ENCODE results near the gene MAP3K2. TPM values are rescaled to one million over a fixed set of nuclear protein-coding genes. Genes with fewer than 3 reads are reported as not detected.

Gene MAP3K2
- total and polyA plus RNA-seq, 2 of the 4 experiments (the other 2 are of a cell fraction), result 6.2 to 30.8 TPM

DNA sequence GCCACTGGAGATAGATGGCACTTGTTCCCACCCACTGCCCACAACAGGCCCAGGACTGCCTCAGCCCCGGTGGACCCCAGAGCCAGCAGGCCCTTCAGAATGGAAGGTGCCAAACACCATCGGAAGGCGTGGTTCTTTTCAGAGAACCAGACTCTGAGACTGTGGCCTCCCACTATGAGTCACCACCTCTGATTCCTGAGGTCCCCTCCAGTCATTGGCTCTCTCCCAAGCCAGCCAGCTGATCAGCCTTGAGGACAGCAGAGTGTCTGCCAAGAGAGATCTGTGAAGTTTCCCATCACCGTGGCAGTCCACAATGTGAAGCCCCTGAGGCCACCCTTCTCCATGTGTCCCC, 10.4 kb upstream of the MAP3K2 start:
- no peak overlapping the region for H3K56ac ChIP-seq (ENCODE audit: extremely low read depth, insufficient read depth, low read length)
- in situ Hi-C loops (cut with MboI; ENCODE audit: low sequenced_read_pairs) (no loop called here), dilution Hi-C loops (cut with HindIII; ENCODE audit: low sequenced_read_pairs, unreplicated experiment) (no loop called here), intact Hi-C loops (cut with micrococcal nuclease) (no loop called here)
- no peaks in the 10 kb centered on the region for H4K20me1 ChIP-seq (ENCODE audit: insufficient read depth, low read length)
- POLR2A ChIA-PET (ENCODE audit: unreplicated experiment), result interaction anchor here (0.6 kb wide), 1 partner anchor 9 kb away, joined by 4 read pairs; no protein-coding TSS in a partner anchor
- no peak overlapping the region for H3K4me3 ChIP-seq (ENCODE audit: insufficient read depth, low read depth, low read length)
- no peaks in the 10 kb centered on the region for H3K79me1 ChIP-seq (ENCODE audit: low read depth in 1 of 2, low read length in 2 of 2)
- H3K23ac ChIP-seq (ENCODE audit: low read depth, low read length), result no peak overlapping the region
- peak overlapping the region; percentile 73; the same call in 1 of the 3 replicates for H2BK15ac ChIP-seq (ENCODE audit: low read depth, low read length)
- no peak overlapping the region for H3K14ac ChIP-seq (replicated peaks; ENCODE audit: low read depth, low read length)
- H3K27me3 ChIP-seq (ENCODE audit: control insufficient read depth, insufficient read depth, low read length), result no peaks in the 10 kb centered on the region
- H3K4me1 ChIP-seq (ENCODE audit: control insufficient read depth, insufficient read depth, low read length), result peaks cover 17% of the 10 kb centered on the region
- peak overlapping the region; percentile 87 for H2AFZ ChIP-seq (replicated peaks; ENCODE audit: low read length, poor library complexity)
- peak; percentile 91 for TF ChIP-seq FOS (IDR thresholded peaks at IDR 0.05; ENCODE audit: low read depth, low read length)
- 0 out of 2 replicates have a peak, but pooled peaks have one; percentile 51 for TF ChIP-seq CHD1 (IDR thresholded peaks at IDR 0.05; ENCODE audit: low read depth, low read length)
- TF ChIP-seq CTCF (conservative IDR thresholded peaks at IDR 0.05; ENCODE audit: low read depth, low read length), result no peak
- no peak for TF ChIP-seq NFE2L2 (IDR thresholded peaks at IDR 0.05; ENCODE audit: low read depth, low read length)
- no peak for TF ChIP-seq RCOR1 (IDR thresholded peaks at IDR 0.05; ENCODE audit: insufficient replicate concordance, low read length)
- TF ChIP-seq MXI1 (IDR thresholded peaks at IDR 0.05; ENCODE audit: borderline replicate concordance, low read depth, low read length), result 0 out of 2 replicates have a peak, but pooled peaks have one; percentile 23
- TF ChIP-seq, protein P1, sequence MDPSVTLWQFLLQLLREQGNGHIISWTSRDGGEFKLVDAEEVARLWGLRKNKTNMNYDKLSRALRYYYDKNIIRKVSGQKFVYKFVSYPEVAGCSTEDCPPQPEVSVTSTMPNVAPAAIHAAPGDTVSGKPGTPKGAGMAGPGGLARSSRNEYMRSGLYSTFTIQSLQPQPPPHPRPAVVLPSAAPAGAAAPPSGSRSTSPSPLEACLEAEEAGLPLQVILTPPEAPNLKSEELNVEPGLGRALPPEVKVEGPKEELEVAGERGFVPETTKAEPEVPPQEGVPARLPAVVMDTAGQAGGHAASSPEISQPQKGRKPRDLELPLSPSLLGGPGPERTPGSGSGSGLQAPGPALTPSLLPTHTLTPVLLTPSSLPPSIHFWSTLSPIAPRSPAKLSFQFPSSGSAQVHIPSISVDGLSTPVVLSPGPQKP (IDR thresholded peaks at IDR 0.05; ENCODE audit: borderline replicate concordance, low read depth, low read length), result no peak
- peak; percentile 53 for TF ChIP-seq USF2 (IDR thresholded peaks at IDR 0.05; ENCODE audit: low read depth, low read length)
- no peak; the same call in 1 of the 2 replicates for TF ChIP-seq RAD21 (IDR thresholded peaks at IDR 0.05; ENCODE audit: low read length)
- no peak for TF ChIP-seq SMC3 (IDR thresholded peaks at IDR 0.05; ENCODE audit: low read depth, low read length)
- TF ChIP-seq CEBPB (IDR thresholded peaks at IDR 0.05; ENCODE audit: low read depth, low read length), result no peak
- TF ChIP-seq POLR2A (IDR thresholded peaks at IDR 0.05; ENCODE audit: low read depth, low read length), result no peak
- TF ChIP-seq MAZ (IDR thresholded peaks at IDR 0.05; ENCODE audit: borderline replicate concordance, low read depth, low read length), result peak; percentile 30; the same call in 1 of the 2 replicates
- TF ChIP-seq MAFK (IDR thresholded peaks at IDR 0.05; ENCODE audit: low read depth, low read length), result no peak
- peak; percentile 23; the same call in 1 of the 2 replicates for TF ChIP-seq BHLHE40 (IDR thresholded peaks at IDR 0.05; ENCODE audit: low read depth, low read length)
- no peak for TF ChIP-seq RFX5 (IDR thresholded peaks at IDR 0.05; ENCODE audit: low read depth, low read length)
- no TSS peak for BruUV-seq (replicated peaks)
- no peaks in the 10 kb centered on the region for H3K9me3 ChIP-seq (ENCODE audit: control insufficient read depth, insufficient read depth, low read length)
- ATAC-seq (ENCODE audit: low read depth), result peak; percentile 84
- no peak overlapping the region for H3K9ac ChIP-seq (ENCODE audit: low read depth, low read length)
- H2AK5ac ChIP-seq (ENCODE audit: low read depth, low read length), result peak overlapping the region; percentile 92
- H3K4ac ChIP-seq (ENCODE audit: low read depth, low read length), result peak overlapping the region; percentile 85
- H2BK120ac ChIP-seq (ENCODE audit: low read depth, low read length), result peak overlapping the region; percentile 77
- CTCF ChIA-PET, result interaction anchor here (1.0 kb wide), 1 partner anchor 9 kb away, joined by 4 read pairs; no protein-coding TSS in a partner anchor
- peak overlapping the region; percentile 10 to 70; a peak in 2 of 4 replicates for H4K8ac ChIP-seq (ENCODE audit: low read depth in 2 of 2, low read length in 2 of 2)
- peak overlapping the region; percentile 86 for H4K91ac ChIP-seq (ENCODE audit: insufficient read depth, low read depth, low read length)
- peak; percentile 93 for DNase-seq
- peak overlapping the region; percentile 79 for H2BK20ac ChIP-seq (ENCODE audit: low read depth, low read length)
- no peaks in the 10 kb centered on the region for H3K36me3 ChIP-seq (ENCODE audit: control insufficient read depth, insufficient read depth, low read length)
- H3K4me2 ChIP-seq (ENCODE audit: low read depth, low read length), result no peak overlapping the region
- H3K18ac ChIP-seq (ENCODE audit: low read depth, low read length), result no peak overlapping the region
- H4K5ac ChIP-seq (ENCODE audit: low read depth, low read length), result no peak overlapping the region
- peak overlapping the region; percentile 54 for H2BK5ac ChIP-seq (ENCODE audit: low read depth, low read length, poor library complexity, severe bottlenecking)
- H2AK9ac ChIP-seq (replicated peaks; ENCODE audit: low read depth, low read length, poor library complexity), result peak overlapping the region; percentile 62
- H3K27ac ChIP-seq (ENCODE audit: insufficient read depth, low read length), result peak overlapping the region; percentile 2; the same call in 1 of the 2 replicates
- H3K9me1 ChIP-seq (ENCODE audit: insufficient read depth, low read length), result peaks cover 26% of the 10 kb centered on the region
- WGBS, 2 experiments (ENCODE audit: extremely low coverage in 2 of 2, insufficient read length in 1 of 2), result 20% methylated on average over 1 of the region's 4 CpGs; no CpG with 5 or more reads in 1 of the 2 experiments
